ENCODE measurements around the gene RASSF4. TPM values are rescaled to one million over a fixed set of nuclear protein-coding genes. Genes with fewer than 3 reads are reported as not detected.
A peak's percentile ranks its signal among the peaks of the same experiment; 100 is the strongest.

The RASSF4 gene
- total and polyA plus RNA-seq, 4 donors = 32.5 to 87.9 (median 56.8) TPM

- no peak overlapping the region for H3K4me3 ChIP-seq (ENCODE audit: low read depth, low read length)
- DNase-seq (ENCODE audit: low read depth in 4 of 6, low spot score in 6 of 6) = no peak
- H3K36me3 ChIP-seq (ENCODE audit: control insufficient read depth, insufficient read depth, low read length) = no peaks in the 10 kb centered on the region
- H3K27ac ChIP-seq (ENCODE audit: low read depth, low read length) = no peak overlapping the region
- H3K4me1 ChIP-seq (ENCODE audit: control insufficient read depth, insufficient read depth, low read length) = peaks cover 10% of the 10 kb centered on the region
- H3K9me3 ChIP-seq (ENCODE audit: control insufficient read depth, insufficient read depth, low read length) = peaks cover 2% of the 10 kb centered on the region
- WGBS (ENCODE audit: insufficient coverage) = 73% methylated on average over 6 of the region's 6 CpGs
- H3K27me3 ChIP-seq (ENCODE audit: control insufficient read depth, insufficient read depth, low read length) = no peaks in the 10 kb centered on the region
Measured at GRCh38 chr10:44947371-44948152, 12.0 kb upstream of the RASSF4 start.

DNA sequence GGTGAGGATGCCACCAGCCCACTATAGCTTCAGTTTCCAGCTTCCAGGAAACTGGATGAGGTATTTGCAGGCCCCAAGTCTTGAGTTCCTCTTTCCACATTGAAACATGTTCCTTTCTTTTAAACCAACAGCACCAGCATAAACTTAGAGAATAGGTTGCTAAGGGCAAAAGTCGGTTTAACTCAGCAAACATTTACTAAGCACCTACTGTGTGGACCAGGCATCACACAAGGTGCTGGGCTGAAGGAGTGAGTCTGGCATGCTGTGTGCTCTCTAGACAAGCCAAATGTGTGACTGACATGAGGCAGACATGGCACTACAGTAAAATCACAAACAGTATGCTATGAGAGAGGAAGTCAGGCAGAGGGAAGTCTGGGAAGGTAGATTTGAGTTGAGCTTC lies 11.0 kb upstream of the RASSF4 start:
- WGBS (ENCODE audit: insufficient coverage) = no CpG with 5 or more reads among the region's 1 CpG
- no peaks in the 10 kb centered on the region for H3K27me3 ChIP-seq (ENCODE audit: control insufficient read depth, insufficient read depth, low read length)
- no peak overlapping the region for H3K27ac ChIP-seq (ENCODE audit: low read depth, low read length)
- DNase-seq (ENCODE audit: low read depth in 4 of 6, low spot score in 6 of 6) = no peak
- H3K36me3 ChIP-seq (ENCODE audit: control insufficient read depth, insufficient read depth, low read length) = no peaks in the 10 kb centered on the region
- H3K4me3 ChIP-seq (ENCODE audit: low read depth, low read length) = no peak overlapping the region
- H3K4me1 ChIP-seq (ENCODE audit: control insufficient read depth, insufficient read depth, low read length) = peaks cover 10% of the 10 kb centered on the region
- H3K9me3 ChIP-seq (ENCODE audit: control insufficient read depth, insufficient read depth, low read length) = peaks cover 2% of the 10 kb centered on the region

DNA sequence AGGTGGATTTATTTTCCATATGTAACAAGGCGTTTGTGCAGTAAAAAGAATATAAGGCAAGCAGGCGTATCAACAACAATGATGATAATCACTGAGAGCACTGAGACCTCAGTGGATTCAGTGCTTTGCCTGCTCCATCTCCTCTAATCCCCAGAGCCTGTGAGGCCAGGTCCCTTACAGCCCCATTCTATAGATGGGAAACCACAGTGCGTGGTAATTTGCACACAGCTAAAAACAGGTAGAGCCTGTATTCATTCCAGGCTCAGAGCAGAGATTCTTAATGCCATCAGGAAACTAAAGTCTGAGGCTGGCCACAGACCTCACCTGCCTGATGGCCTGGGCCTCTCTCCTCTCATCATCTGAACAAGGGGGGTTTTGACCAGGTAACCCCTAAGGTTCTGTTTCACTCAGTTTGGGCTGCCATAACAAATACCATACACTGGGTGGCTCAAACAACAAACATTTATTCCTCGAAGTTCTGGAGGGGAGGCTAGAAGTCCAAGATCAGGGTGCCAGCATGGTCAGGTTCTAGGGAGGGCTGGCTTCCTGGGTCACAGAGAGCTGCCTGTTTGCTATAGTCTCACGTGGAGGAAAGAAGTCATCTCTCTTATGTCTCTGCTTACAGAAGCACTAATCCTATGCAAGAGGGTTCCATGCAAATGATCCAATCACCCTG lies 10.3 kb upstream of the RASSF4 start:
- Histone ChIP-seq H3K27me3 (ENCODE audit: control insufficient read depth, insufficient read depth, low read length) (no peaks in the 10 kb centered on the region), H3K4me3 (ENCODE audit: low read depth, low read length) (no peak overlapping the region), H3K27ac (ENCODE audit: low read depth, low read length) (no peak overlapping the region), H3K4me1 (ENCODE audit: control insufficient read depth, insufficient read depth, low read length) (peaks cover 10% of the 10 kb centered on the region), H3K9me3 (ENCODE audit: control insufficient read depth, insufficient read depth, low read length) (peaks cover under 1% of the 10 kb centered on the region), H3K36me3 (ENCODE audit: control insufficient read depth, insufficient read depth, low read length) (no peaks in the 10 kb centered on the region)
- DNase-seq (ENCODE audit: low read depth in 4 of 6, low spot score in 6 of 6) = no peak
- WGBS (ENCODE audit: insufficient coverage) = 76% methylated on average over 3 of the region's 5 CpGs

GRCh38 chr10:44949915-44950314 lies 9.7 kb upstream of the RASSF4 start:
- no peak for DNase-seq (ENCODE audit: low read depth in 4 of 6, low spot score in 6 of 6)
- H3K27ac ChIP-seq (ENCODE audit: low read depth, low read length) = no peak overlapping the region
- WGBS (ENCODE audit: insufficient coverage) = 50% methylated on average over 3 of the region's 3 CpGs
- H3K4me3 ChIP-seq (ENCODE audit: low read depth, low read length) = no peak overlapping the region
- no peaks in the 10 kb centered on the region for H3K36me3 ChIP-seq (ENCODE audit: control insufficient read depth, insufficient read depth, low read length)
- peaks cover 14% of the 10 kb centered on the region for H3K4me1 ChIP-seq (ENCODE audit: control insufficient read depth, insufficient read depth, low read length)
- H3K27me3 ChIP-seq (ENCODE audit: control insufficient read depth, insufficient read depth, low read length) = no peaks in the 10 kb centered on the region
- H3K9me3 ChIP-seq (ENCODE audit: control insufficient read depth, insufficient read depth, low read length) = no peaks in the 10 kb centered on the region

GRCh38 chr10:44950326-44951225 lies 9.0 kb upstream of the RASSF4 start:
- Histone ChIP-seq H3K9me3 (ENCODE audit: control insufficient read depth, insufficient read depth, low read length) (no peaks in the 10 kb centered on the region), H3K4me1 (ENCODE audit: control insufficient read depth, insufficient read depth, low read length) (peaks cover 14% of the 10 kb centered on the region), H3K4me3 (ENCODE audit: low read depth, low read length) (no peak overlapping the region), H3K27me3 (ENCODE audit: control insufficient read depth, insufficient read depth, low read length) (no peaks in the 10 kb centered on the region), H3K36me3 (ENCODE audit: control insufficient read depth, insufficient read depth, low read length) (no peaks in the 10 kb centered on the region), H3K27ac (ENCODE audit: low read depth, low read length) (no peak overlapping the region)
- no peak for DNase-seq (ENCODE audit: low read depth in 4 of 6, low spot score in 6 of 6)
- WGBS (ENCODE audit: insufficient coverage) = 88% methylated on average over 9 of the region's 10 CpGs

- no peaks in the 10 kb centered on the region for H3K27me3 ChIP-seq (ENCODE audit: control insufficient read depth, insufficient read depth, low read length)
- no peaks in the 10 kb centered on the region for H3K36me3 ChIP-seq (ENCODE audit: control insufficient read depth, insufficient read depth, low read length)
- no peak for DNase-seq (ENCODE audit: low read depth in 4 of 6, low spot score in 6 of 6)
- H3K9me3 ChIP-seq (ENCODE audit: control insufficient read depth, insufficient read depth, low read length) = no peaks in the 10 kb centered on the region
- H3K4me1 ChIP-seq (ENCODE audit: control insufficient read depth, insufficient read depth, low read length) = peaks cover 14% of the 10 kb centered on the region
- no peak overlapping the region for H3K4me3 ChIP-seq (ENCODE audit: low read depth, low read length)
- 91% methylated on average over 3 of the region's 7 CpGs for WGBS (ENCODE audit: insufficient coverage)
- H3K27ac ChIP-seq (ENCODE audit: low read depth, low read length) = no peak overlapping the region
Measured at GRCh38 chr10:44951576-44952226, 7.9 kb upstream of the RASSF4 start.

- Histone ChIP-seq H3K9me3 (ENCODE audit: control insufficient read depth, insufficient read depth, low read length) (no peaks in the 10 kb centered on the region), H3K36me3 (ENCODE audit: control insufficient read depth, insufficient read depth, low read length) (no peaks in the 10 kb centered on the region), H3K4me3 (ENCODE audit: low read depth, low read length) (no peak overlapping the region), H3K27me3 (ENCODE audit: control insufficient read depth, insufficient read depth, low read length) (no peaks in the 10 kb centered on the region), H3K27ac (ENCODE audit: low read depth, low read length) (peak overlapping the region; percentile 2), H3K4me1 (ENCODE audit: control insufficient read depth, insufficient read depth, low read length) (peaks cover 14% of the 10 kb centered on the region)
- WGBS (ENCODE audit: insufficient coverage) = 57% methylated on average over 1 of the region's 2 CpGs
- no peak for DNase-seq (ENCODE audit: low read depth in 4 of 6, low spot score in 6 of 6)
Measured at GRCh38 chr10:44952779-44953231, 6.8 kb upstream of the RASSF4 start.

- Histone ChIP-seq H3K27me3 (ENCODE audit: control insufficient read depth, insufficient read depth, low read length) (no peaks in the 10 kb centered on the region), H3K27ac (ENCODE audit: low read depth, low read length) (no peak overlapping the region), H3K9me3 (ENCODE audit: control insufficient read depth, insufficient read depth, low read length) (no peaks in the 10 kb centered on the region), H3K4me3 (ENCODE audit: low read depth, low read length) (no peak overlapping the region), H3K4me1 (ENCODE audit: control insufficient read depth, insufficient read depth, low read length) (peaks cover 14% of the 10 kb centered on the region), H3K36me3 (ENCODE audit: control insufficient read depth, insufficient read depth, low read length) (no peaks in the 10 kb centered on the region)
- peak in 1 of 6 donors; percentile 54 for DNase-seq (ENCODE audit: low read depth in 4 of 6, low spot score in 6 of 6)
Measured at GRCh38 chr10:44954042-44954441, 5.6 kb upstream of the RASSF4 start.

- Histone ChIP-seq H3K27me3 (ENCODE audit: control insufficient read depth, insufficient read depth, low read length) (no peaks in the 10 kb centered on the region), H3K4me3 (ENCODE audit: low read depth, low read length) (no peak overlapping the region), H3K36me3 (ENCODE audit: control insufficient read depth, insufficient read depth, low read length) (no peaks in the 10 kb centered on the region), H3K27ac (ENCODE audit: low read depth, low read length) (no peak overlapping the region), H3K4me1 (ENCODE audit: control insufficient read depth, insufficient read depth, low read length) (peaks cover 16% of the 10 kb centered on the region), H3K9me3 (ENCODE audit: control insufficient read depth, insufficient read depth, low read length) (no peaks in the 10 kb centered on the region)
- DNase-seq (ENCODE audit: low read depth in 4 of 6, low spot score in 6 of 6) = no peak
Measured at GRCh38 chr10:44954962-44955361, 4.6 kb upstream of the RASSF4 start.
